Iris pigment epithelial cell (primary cell): ENCODE measurements around the gene TMEM255A.

Source experiments
- DNase-seq: peaks from one replicate; pipeline ENCODE4 v3.0.0-alpha.2; 2011; ENCODE audit warnings: low read depth

TMEM255A gene

GRCh38 chrX:120308558-120308957, 2.7 kb downstream of the TMEM255A start:
- DNase-seq: no peak

DNA sequence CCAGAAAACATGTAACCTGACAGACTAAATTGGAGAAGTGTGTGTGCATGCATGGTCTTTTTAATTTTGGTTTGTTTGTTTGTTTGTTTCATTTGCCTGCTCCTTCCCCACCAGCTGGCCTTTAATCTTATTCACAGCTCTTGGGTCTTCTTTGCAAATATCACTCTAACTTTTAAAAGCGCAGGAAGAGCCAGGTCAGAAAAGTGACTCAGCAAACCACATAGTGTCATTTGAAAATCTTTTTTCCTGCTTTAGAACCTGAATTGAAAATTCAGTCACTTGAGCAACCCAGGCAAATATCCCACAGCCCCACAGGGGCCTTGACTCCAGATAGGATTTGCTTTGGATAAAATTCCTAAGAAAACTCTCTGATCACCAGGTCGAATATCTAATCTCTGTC, 4.6 kb downstream of the TMEM255A start:
- DNase-seq: no peak

GRCh38 chrX:120305531-120306141, 5.6 kb downstream of the TMEM255A start:
- no peak for DNase-seq

- no peak for DNase-seq
Observed at GRCh38 chrX:120304256-120304655, 7.0 kb downstream of the TMEM255A start.

GRCh38 chrX:120302434-120302833, 8.8 kb downstream of the TMEM255A start:
- no peak for DNase-seq

DNA sequence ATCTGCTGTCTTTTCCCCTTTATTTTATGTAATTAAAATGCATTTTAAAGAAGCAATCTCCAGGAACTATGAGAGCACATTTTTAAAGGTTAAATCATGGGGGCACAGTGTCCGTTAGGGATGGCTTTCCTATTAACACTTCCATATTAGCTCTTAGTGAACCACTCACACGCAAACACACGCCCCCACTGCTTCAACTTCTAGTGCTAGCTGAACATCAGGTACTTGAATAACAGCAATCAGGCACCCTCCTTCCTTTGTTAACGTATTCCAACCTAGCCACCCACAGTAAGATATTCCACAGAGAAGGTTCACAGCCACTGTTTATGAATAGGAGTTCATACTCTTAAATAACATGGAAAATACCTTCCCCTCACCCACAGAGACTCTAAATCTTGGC, 9.3 kb downstream of the TMEM255A start:
- DNase-seq: no peak

DNA sequence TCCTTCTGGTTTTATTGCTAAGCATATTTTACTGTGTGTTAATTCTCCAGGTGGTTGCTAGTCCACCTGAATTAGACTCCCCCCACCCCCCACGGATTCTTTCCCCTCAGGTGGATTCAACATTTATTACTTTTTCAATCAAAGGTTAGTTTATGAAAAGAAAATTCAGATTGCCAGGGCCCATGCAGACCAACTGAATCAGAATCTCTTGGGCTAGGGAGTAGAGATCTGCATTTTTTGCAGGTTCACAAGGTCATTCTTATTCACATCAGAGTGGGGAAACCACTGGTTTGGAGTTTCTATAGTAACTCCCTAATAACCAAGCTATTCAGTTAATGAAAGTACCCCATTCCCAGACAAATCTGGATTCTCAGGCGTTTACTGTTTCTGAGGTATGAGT, 9.8 kb downstream of the TMEM255A start:
- DNase-seq: no peak

DNA sequence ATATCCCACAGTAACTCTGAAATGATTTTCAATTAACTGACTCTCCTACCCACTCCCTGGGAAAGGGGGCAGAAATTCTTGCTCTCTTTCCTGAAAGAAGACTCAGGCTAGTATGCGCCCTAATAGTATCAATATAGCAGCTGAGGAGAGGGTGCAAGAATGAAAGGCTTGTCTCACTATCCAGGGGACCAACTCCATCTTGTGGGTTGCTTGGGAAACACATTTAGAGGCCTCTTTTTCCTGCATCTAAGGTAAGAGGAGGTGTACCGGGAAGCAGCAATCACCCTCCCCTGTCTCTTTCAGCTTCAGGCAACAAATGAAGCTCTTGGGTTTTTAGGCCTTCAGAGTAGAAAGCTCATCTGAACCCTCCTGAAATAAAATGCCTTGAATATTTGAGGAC, 11.3 kb downstream of the TMEM255A start:
- DNase-seq: no peak

DNA sequence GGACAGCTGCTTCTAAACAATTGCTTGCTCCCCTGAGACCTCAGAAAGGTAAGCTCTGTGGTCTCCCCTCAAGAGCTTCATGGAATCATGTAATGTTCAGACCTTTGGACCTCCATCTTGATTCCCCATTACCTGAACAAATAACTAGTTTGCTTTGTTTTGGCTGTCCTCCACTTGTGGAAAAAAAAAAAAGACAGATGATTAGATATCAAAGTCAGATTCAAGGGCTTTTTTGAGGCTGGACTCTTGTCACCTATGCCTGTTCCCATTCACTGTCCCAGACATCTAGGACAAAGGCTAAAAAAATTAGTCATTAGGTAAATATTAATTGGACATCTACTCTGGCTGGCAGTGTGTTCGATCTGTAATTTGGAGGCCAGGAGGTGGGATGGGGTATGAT, 13.3 kb downstream of the TMEM255A start:
- no peak for DNase-seq

- DNase-seq: no peak
Observed at GRCh38 chrX:120294651-120295050, 16.6 kb downstream of the TMEM255A start.

- no peak for DNase-seq
Observed at GRCh38 chrX:120293015-120293414, 18.2 kb downstream of the TMEM255A start.

GRCh38 chrX:120291211-120291610, 20.1 kb downstream of the TMEM255A start:
- DNase-seq: no peak

- no peak for DNase-seq
Observed at GRCh38 chrX:120290107-120290506, 21.2 kb downstream of the TMEM255A start.

DNA sequence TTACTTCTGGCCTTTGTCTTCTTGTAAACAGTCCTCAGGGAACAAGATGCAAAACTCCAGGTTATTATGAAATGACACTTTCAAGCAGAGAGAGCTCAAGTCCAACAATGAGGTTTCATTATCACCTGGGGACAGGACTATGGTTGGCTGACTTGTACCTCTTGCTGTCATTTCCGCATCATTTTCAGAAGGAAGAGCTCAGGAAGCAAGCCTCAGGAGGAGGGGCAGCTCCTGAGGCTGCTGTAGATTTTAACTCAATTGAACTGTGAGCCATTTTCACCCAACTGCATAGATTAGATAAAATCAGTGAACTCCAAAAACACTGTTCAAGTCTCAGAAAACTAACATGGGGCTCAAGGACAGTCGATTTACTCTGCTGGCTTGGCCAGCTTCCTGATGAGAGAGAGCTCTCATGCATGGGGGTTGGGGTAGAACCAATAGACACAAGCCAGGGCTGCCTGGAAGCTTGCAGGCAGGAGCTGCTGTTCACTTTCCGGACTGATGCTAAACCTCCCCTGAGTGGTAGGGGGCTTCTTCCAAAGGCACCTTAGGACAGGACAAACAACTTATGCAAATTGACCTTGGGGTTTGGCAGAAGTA, 23.6 kb downstream of the TMEM255A start:
- no peak for DNase-seq

DNA sequence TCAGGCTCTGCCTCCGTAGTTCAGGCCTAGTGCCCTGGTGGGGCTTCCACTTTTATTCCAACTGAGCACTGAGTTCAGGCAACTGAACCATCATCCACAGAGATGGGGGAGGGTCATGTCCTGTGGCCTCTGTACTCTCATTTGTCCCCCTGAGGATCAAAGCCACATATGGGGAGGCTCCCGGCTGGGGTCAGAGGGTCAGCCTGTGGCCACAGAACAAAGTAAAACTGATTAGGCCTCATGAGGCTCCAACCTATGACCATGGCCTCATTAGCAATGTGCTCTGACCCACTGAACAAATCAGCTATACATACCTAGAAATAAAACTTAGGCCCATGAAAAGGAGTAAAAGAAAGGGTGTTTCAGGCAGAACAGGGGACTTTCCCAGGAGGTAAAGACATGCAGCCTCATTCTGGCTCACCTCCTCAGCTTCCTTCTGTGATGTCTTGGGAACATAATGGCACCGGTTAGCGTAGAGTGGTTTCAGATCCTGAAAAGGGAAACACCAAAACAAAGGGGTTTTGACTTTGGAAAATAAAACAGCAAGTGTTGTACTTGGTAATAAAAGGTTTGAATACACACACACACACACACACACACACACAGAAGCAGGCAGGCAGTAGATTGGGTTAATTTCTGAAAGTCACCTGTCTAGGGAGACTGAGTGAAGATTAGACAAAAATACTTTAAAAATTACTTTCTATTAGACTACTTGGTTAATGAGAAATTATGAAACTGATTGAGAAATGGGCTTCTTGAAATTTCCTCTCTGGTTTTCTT, 24.3 kb downstream of the TMEM255A start:
- no peak for DNase-seq

DNA sequence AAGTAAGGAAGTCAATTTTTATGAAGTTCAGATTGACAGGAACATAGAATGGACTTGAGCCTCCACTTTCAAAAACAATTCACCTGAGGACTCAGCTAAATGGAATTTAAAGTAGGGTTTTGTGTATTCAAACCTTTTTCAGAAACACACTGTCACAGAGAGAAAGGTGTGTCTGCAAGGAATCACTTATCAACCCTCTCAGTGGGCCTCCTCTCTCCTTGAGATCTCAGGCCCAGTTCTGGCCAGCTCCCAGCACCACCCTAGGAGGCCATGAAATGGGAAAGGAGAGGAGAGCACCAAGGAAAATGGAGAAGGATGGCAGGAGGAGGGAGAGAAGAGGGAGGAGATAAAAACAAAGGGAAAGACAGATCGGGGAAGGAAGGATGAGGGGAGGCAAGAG, 28.6 kb downstream of the TMEM255A start:
- DNase-seq: no peak

DNA sequence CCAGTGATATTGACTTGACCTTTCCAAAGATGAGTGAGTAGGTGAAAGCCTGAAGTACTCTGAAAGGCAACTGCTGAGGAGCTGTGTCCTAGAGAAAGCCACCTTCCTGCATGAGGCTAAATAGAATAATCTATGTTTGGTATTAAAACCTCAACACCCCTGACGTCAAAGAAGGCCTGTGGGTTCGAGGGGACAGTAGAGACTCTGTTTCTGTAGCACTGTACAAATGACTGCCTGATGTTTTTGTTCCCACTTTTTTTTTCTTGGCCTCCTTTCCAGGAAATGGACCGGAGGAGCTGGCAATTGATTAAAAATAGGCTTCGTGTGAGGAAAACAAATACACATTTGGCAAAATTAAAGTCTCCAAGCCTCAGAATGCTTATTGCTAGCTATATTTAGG, 29.5 kb downstream of the TMEM255A start:
- DNase-seq: no peak

DNA sequence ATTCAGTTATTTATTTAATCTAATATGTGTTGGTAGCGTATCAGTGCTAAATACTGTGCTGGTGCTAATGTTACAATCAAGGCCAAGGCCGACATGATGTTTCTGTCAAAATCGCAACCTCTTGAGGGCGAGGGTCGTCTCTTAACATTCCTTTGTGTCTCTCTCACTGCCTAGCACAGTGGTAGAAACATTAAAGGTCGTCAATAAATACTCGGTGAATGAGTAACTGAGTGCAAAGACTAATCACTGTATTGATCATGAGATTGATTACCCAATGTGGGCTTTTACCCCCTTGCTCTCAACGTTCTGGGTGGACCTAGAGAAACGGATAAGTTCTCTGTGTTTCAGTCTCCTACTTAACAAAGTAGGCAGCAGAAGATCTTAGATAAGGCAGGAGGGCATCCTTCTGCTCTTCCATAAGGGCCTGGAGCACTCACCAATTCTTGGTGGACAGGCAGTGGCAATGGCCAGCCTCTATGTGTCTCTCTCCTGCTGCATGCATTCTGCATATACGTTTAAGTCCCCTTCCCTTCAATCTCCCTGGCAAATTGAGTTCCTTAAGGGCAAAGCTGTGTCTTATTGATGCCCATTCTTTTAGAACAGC, 30.1 kb downstream of the TMEM255A start:
- DNase-seq: no peak

- DNase-seq: no peak
Observed at GRCh38 chrX:120274958-120275357, 36.3 kb downstream of the TMEM255A start.

DNA sequence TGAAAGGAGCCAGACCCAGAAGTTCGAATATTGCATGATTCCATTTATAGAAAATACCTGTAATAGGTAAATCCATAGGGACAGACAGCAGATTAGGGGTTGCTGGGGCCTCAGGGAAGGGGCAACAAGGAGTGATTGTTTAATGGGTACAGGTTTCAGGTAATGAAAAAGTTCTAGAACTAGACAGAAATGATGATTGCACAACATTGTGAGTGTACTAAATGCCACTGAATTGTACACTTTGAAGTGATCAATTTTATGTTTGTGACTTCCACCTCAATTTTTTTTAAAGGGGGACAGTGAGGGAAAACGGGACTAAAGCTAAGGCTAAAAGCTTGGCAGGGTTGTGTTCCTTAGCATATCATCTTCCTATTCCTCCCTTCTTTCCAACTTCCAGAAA, 37.1 kb downstream of the TMEM255A start:
- DNase-seq: no peak

DNA sequence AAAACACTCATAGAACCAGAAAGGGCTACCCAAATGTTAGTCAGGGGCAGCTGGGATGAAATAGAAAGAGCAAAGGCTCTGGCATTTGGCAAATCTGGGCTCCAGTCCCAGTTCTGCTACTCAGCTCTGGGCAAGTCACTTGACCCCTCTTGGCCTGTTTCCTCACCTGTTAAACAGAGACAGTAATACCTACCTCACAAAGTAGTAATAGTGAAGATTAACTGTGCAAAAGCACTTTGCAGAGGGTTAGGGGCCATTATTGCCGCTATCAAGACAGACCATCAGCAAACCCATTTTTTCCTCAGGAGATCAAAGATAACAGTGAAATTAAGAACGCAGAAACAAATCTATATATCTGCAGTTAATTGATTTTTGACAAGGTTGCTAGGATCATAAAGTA, 40.0 kb downstream of the TMEM255A start:
- DNase-seq: no peak

DNA sequence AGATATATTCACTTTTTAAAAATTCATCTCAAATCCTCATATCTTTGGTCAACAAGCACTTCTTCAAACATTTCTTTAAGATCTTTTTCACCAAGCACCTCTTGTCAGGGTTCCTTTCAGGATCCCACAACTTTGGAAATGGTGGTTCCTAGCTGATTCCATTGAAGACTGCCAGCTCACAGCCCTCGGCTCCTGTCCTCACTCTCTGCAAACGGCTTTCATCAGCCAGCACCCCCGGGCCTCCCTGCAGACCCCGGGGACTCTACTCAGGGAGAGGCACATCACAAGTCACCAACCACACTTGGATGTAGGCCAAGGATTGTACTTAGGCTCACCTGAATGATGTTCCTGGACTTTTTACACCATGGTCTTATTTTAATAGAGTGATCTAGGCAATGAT, 40.7 kb downstream of the TMEM255A start:
- no peak for DNase-seq

DNA sequence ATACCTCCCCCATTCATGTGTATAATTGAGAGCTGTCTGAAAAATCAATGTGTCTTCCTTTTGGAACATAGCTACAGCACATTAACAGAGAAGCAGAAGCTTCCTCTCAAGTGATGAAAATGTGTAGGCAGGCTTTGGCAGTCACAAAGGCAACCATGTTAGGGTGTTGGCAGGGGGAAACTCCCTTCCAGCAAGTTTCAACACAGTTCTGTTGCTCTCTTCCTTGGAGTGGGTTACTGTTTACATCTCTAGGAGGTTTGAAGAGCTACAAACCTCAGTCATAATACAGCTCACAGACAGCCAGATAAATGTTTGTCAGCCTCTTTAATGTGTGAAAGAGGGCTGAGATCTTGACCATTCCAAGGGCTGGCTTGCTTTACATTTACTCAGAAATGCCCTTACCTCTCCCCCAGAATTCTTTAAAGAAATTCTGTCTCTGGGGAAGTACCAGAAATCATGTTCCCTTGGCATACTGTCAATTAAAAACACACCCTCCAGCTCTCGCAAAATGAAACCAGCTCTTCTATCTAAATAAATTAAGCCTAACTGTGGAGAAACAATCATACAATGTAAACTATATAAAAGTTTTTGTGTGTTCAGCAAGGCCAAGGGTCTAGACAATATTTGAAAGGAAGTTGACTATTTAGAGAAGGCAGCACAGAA, 41.8 kb downstream of the TMEM255A start:
- DNase-seq: peak; percentile 55
